Fibroblast of skin of abdomen (primary cell): Measurements from ENCODE around the gene GAS6.

Experiments
- DNase-seq: peaks from one replicate; pipeline ENCODE4 v3.0.0-alpha.2; 2013

GAS6 gene

GRCh38 chr13:113851826-113852535, 11.9 kb downstream of the GAS6 start:
- DNase-seq: no peak

- no peak for DNase-seq
Observed at GRCh38 chr13:113851480-113851803, 12.4 kb downstream of the GAS6 start.

- DNase-seq: no peak
Observed at GRCh38 chr13:113850722-113851479, 13.0 kb downstream of the GAS6 start.

GRCh38 chr13:113849981-113850721, 13.7 kb downstream of the GAS6 start:
- DNase-seq: no peak

GRCh38 chr13:113849546-113849945, 14.3 kb downstream of the GAS6 start:
- DNase-seq: no peak

GRCh38 chr13:113848431-113849260, 15.2 kb downstream of the GAS6 start:
- DNase-seq: no peak

- DNase-seq: no peak
Observed at GRCh38 chr13:113848020-113848419, 15.9 kb downstream of the GAS6 start.

GRCh38 chr13:113846636-113847318, 17.1 kb downstream of the GAS6 start:
- DNase-seq: no peak

GRCh38 chr13:113845723-113846635, 17.9 kb downstream of the GAS6 start:
- DNase-seq: no peak

- DNase-seq: no peak
Observed at GRCh38 chr13:113845055-113845454, 18.8 kb downstream of the GAS6 start.

GRCh38 chr13:113843864-113844556, 19.9 kb downstream of the GAS6 start:
- no peak for DNase-seq

- DNase-seq: no peak
Observed at GRCh38 chr13:113843063-113843654, 20.7 kb downstream of the GAS6 start.

- DNase-seq: no peak
Observed at GRCh38 chr13:113842336-113843062, 21.4 kb downstream of the GAS6 start.

- DNase-seq: no peak
Observed at GRCh38 chr13:113841353-113841650, 22.6 kb downstream of the GAS6 start.

GRCh38 chr13:113840541-113841352, 23.1 kb downstream of the GAS6 start:
- DNase-seq: no peak

- DNase-seq: no peak
Observed at GRCh38 chr13:113839536-113840204, 24.2 kb downstream of the GAS6 start.

- DNase-seq: no peak
Observed at GRCh38 chr13:113838711-113839201, 25.1 kb downstream of the GAS6 start.
